ENCODE measurements around the gene PKNOX2. TPM values are rescaled to one million over a fixed set of nuclear protein-coding genes. Genes with fewer than 3 reads are reported as not detected.

PKNOX2 gene
- total and polyA plus RNA-seq, 9 donors: 11.5 to 27.8 (median 24.5) TPM

- H3K9me3 ChIP-seq (replicated peaks; ENCODE audit: control insufficient read depth, low read depth, low read length): no peaks in the 10 kb centered on the region
- WGBS (ENCODE audit: insufficient coverage): 69% methylated on average over 1 of the region's 6 CpGs
- DNase-seq: peak; percentile 77
- H3K4me3 ChIP-seq (ENCODE audit: low read length): no peak overlapping the region
- no peaks in the 10 kb centered on the region for H3K27me3 ChIP-seq (ENCODE audit: control insufficient read depth, insufficient read depth, low read length)
- H3K4me1 ChIP-seq (ENCODE audit: control insufficient read depth, insufficient read depth, low read length): peaks cover 59% of the 10 kb centered on the region
- H3K36me3 ChIP-seq (ENCODE audit: control insufficient read depth, insufficient read depth, low read length): peaks cover 11% of the 10 kb centered on the region
- H3K27ac ChIP-seq (ENCODE audit: low read length): no peak overlapping the region
Observed at GRCh38 chr11:125256541-125257189, 92.1 kb downstream of the PKNOX2 start.

- Histone ChIP-seq H3K4me3 (ENCODE audit: low read length) (no peak overlapping the region), H3K27ac (ENCODE audit: low read length) (no peak overlapping the region), H3K36me3 (ENCODE audit: control insufficient read depth, insufficient read depth, low read length) (peaks cover 11% of the 10 kb centered on the region), H3K27me3 (ENCODE audit: control insufficient read depth, insufficient read depth, low read length) (no peaks in the 10 kb centered on the region), H3K9me3 (replicated peaks; ENCODE audit: control insufficient read depth, low read depth, low read length) (no peaks in the 10 kb centered on the region), H3K4me1 (ENCODE audit: control insufficient read depth, insufficient read depth, low read length) (peaks cover 62% of the 10 kb centered on the region)
- WGBS (ENCODE audit: insufficient coverage): 89% methylated on average over 4 of the region's 7 CpGs
- DNase-seq: no peak
Observed at GRCh38 chr11:125257190-125257579, 92.6 kb downstream of the PKNOX2 start.

- no peaks in the 10 kb centered on the region for H3K9me3 ChIP-seq (replicated peaks; ENCODE audit: control insufficient read depth, low read depth, low read length)
- H3K27ac ChIP-seq (ENCODE audit: low read length): no peak overlapping the region
- H3K4me3 ChIP-seq (ENCODE audit: low read length): no peak overlapping the region
- peaks cover 11% of the 10 kb centered on the region for H3K36me3 ChIP-seq (ENCODE audit: control insufficient read depth, insufficient read depth, low read length)
- peaks cover 62% of the 10 kb centered on the region for H3K4me1 ChIP-seq (ENCODE audit: control insufficient read depth, insufficient read depth, low read length)
- H3K27me3 ChIP-seq (ENCODE audit: control insufficient read depth, insufficient read depth, low read length): no peaks in the 10 kb centered on the region
- WGBS (ENCODE audit: insufficient coverage): 85% methylated on average over 4 of the region's 4 CpGs
- DNase-seq: no peak
Observed at GRCh38 chr11:125257751-125258150, 93.2 kb downstream of the PKNOX2 start.

GRCh38 chr11:125258291-125259032 lies 93.9 kb downstream of the PKNOX2 start:
- Histone ChIP-seq H3K4me1 (ENCODE audit: control insufficient read depth, insufficient read depth, low read length) (peaks cover 63% of the 10 kb centered on the region), H3K36me3 (ENCODE audit: control insufficient read depth, insufficient read depth, low read length) (peaks cover 11% of the 10 kb centered on the region), H3K27ac (ENCODE audit: low read length) (no peak overlapping the region), H3K27me3 (ENCODE audit: control insufficient read depth, insufficient read depth, low read length) (no peaks in the 10 kb centered on the region), H3K4me3 (ENCODE audit: low read length) (no peak overlapping the region), H3K9me3 (replicated peaks; ENCODE audit: control insufficient read depth, low read depth, low read length) (no peaks in the 10 kb centered on the region)
- DNase-seq: no peak
- 60% methylated on average over 1 of the region's 8 CpGs for WGBS (ENCODE audit: insufficient coverage)

- 60% methylated on average over 1 of the region's 4 CpGs for WGBS (ENCODE audit: insufficient coverage)
- Histone ChIP-seq H3K4me3 (ENCODE audit: low read length) (no peak overlapping the region), H3K36me3 (ENCODE audit: control insufficient read depth, insufficient read depth, low read length) (peaks cover 2% of the 10 kb centered on the region), H3K9me3 (replicated peaks; ENCODE audit: control insufficient read depth, low read depth, low read length) (no peaks in the 10 kb centered on the region), H3K4me1 (ENCODE audit: control insufficient read depth, insufficient read depth, low read length) (peaks cover 75% of the 10 kb centered on the region), H3K27me3 (ENCODE audit: control insufficient read depth, insufficient read depth, low read length) (no peaks in the 10 kb centered on the region), H3K27ac (ENCODE audit: low read length) (peak overlapping the region; percentile 88)
- DNase-seq: peak; percentile 33
Observed at GRCh38 chr11:125261588-125261987, 97.0 kb downstream of the PKNOX2 start.

GRCh38 chr11:125262194-125262829 lies 97.8 kb downstream of the PKNOX2 start:
- peaks cover 77% of the 10 kb centered on the region for H3K4me1 ChIP-seq (ENCODE audit: control insufficient read depth, insufficient read depth, low read length)
- peak; percentile 40 for DNase-seq
- H3K9me3 ChIP-seq (replicated peaks; ENCODE audit: control insufficient read depth, low read depth, low read length): no peaks in the 10 kb centered on the region
- no peak overlapping the region for H3K4me3 ChIP-seq (ENCODE audit: low read length)
- peak overlapping the region; percentile 88 for H3K27ac ChIP-seq (ENCODE audit: low read length)
- no peaks in the 10 kb centered on the region for H3K27me3 ChIP-seq (ENCODE audit: control insufficient read depth, insufficient read depth, low read length)
- H3K36me3 ChIP-seq (ENCODE audit: control insufficient read depth, insufficient read depth, low read length): peaks cover 2% of the 10 kb centered on the region
- 53% methylated on average over 16 of the region's 20 CpGs for WGBS (ENCODE audit: insufficient coverage)

- Histone ChIP-seq H3K27me3 (ENCODE audit: control insufficient read depth, insufficient read depth, low read length) (no peaks in the 10 kb centered on the region), H3K27ac (ENCODE audit: low read length) (peak overlapping the region; percentile 88), H3K36me3 (ENCODE audit: control insufficient read depth, insufficient read depth, low read length) (peaks cover 2% of the 10 kb centered on the region), H3K4me1 (ENCODE audit: control insufficient read depth, insufficient read depth, low read length) (peaks cover 77% of the 10 kb centered on the region), H3K9me3 (replicated peaks; ENCODE audit: control insufficient read depth, low read depth, low read length) (no peaks in the 10 kb centered on the region), H3K4me3 (ENCODE audit: low read length) (no peak overlapping the region)
- peak; percentile 64 for DNase-seq
- 16% methylated on average over 10 of the region's 10 CpGs for WGBS (ENCODE audit: insufficient coverage)
Observed at GRCh38 chr11:125262830-125263218, 98.3 kb downstream of the PKNOX2 start.

- Histone ChIP-seq H3K4me1 (ENCODE audit: control insufficient read depth, insufficient read depth, low read length) (peaks cover 79% of the 10 kb centered on the region), H3K27ac (ENCODE audit: low read length) (peak overlapping the region; percentile 88), H3K36me3 (ENCODE audit: control insufficient read depth, insufficient read depth, low read length) (peaks cover 2% of the 10 kb centered on the region), H3K27me3 (ENCODE audit: control insufficient read depth, insufficient read depth, low read length) (no peaks in the 10 kb centered on the region), H3K9me3 (replicated peaks; ENCODE audit: control insufficient read depth, low read depth, low read length) (no peaks in the 10 kb centered on the region), H3K4me3 (ENCODE audit: low read length) (no peak overlapping the region)
- WGBS (ENCODE audit: insufficient coverage): 3% methylated on average over 20 of the region's 29 CpGs
- peak; percentile 97 for DNase-seq
Observed at GRCh38 chr11:125263268-125263790, 98.8 kb downstream of the PKNOX2 start.

GRCh38 chr11:125264100-125265022 lies 99.8 kb downstream of the PKNOX2 start:
- Histone ChIP-seq H3K4me1 (ENCODE audit: control insufficient read depth, insufficient read depth, low read length) (peaks cover 79% of the 10 kb centered on the region), H3K27me3 (ENCODE audit: control insufficient read depth, insufficient read depth, low read length) (no peaks in the 10 kb centered on the region), H3K9me3 (replicated peaks; ENCODE audit: control insufficient read depth, low read depth, low read length) (no peaks in the 10 kb centered on the region), H3K4me3 (ENCODE audit: low read length) (no peak overlapping the region), H3K27ac (ENCODE audit: low read length) (peak overlapping the region; percentile 88), H3K36me3 (ENCODE audit: control insufficient read depth, insufficient read depth, low read length) (peaks cover 2% of the 10 kb centered on the region)
- WGBS (ENCODE audit: insufficient coverage): 84% methylated on average over 8 of the region's 14 CpGs
- DNase-seq: peak; percentile 71
